ENCODE measurements around the gene TNS3. TPM values are rescaled to one million over a fixed set of nuclear protein-coding genes. Genes with fewer than 3 reads are reported as not detected.

TNS3 gene
- total and polyA plus RNA-seq, 9 of the 15 experiments (the other 6 are each of a cell fraction or from before 2014, with no cell fraction given), result 0.20 TPM; not detected in 8

- no peaks in the 10 kb centered on the region for H3K9me3 ChIP-seq (replicated peaks; ENCODE audit: control insufficient read depth, insufficient read depth, low read depth, low read length)
- no peaks in the 10 kb centered on the region for H3K79me2 ChIP-seq (ENCODE audit: control insufficient read depth, insufficient read depth, low read length)
- DNase-seq (ENCODE audit: extremely low read depth in 1 of 4, low spot score in 3 of 4), result no peak
- intact Hi-C loops (cut with micrococcal nuclease) (no loop called here), in situ Hi-C loops (cut with MboI) (no loop called here)
- 0% methylated on average over 4 of the region's 4 CpGs for WGBS (ENCODE audit: insufficient coverage, low coverage, missing lambda C conversion rate)
- BruUV-seq (replicated peaks), result no TSS peak
- H3K27me3 ChIP-seq (ENCODE audit: control insufficient read depth in 2 of 2, insufficient read depth in 2 of 2, low read length in 2 of 2), result peaks cover 0 to 7% of the 10 kb centered on the region in 2 experiments; a peak in 1 of 5 replicates
- H4K20me1 ChIP-seq (replicated peaks; ENCODE audit: control insufficient read depth, insufficient read depth, low read length), result no peaks in the 10 kb centered on the region
- no peak for TF ChIP-seq ZNF282 (CRISPR knock-in tag; IDR thresholded peaks at IDR 0.05)
- no peak for TF ChIP-seq ZNF584 (CRISPR knock-in tag; IDR thresholded peaks at IDR 0.05; ENCODE audit: low read depth)
- no peak for TF ChIP-seq PKNOX1 (IDR thresholded peaks at IDR 0.05)
- TF ChIP-seq NR2C2 (CRISPR knock-in tag; IDR thresholded peaks at IDR 0.05), result no peak
- peak; percentile 29; the same call in 1 of the 2 replicates for TF ChIP-seq NR2C2 (tag; IDR thresholded peaks at IDR 0.05)
- TF ChIP-seq ARID4B (CRISPR knock-in tag; IDR thresholded peaks at IDR 0.05), result no peak
- TF ChIP-seq KAT7 (CRISPR knock-in tag; IDR thresholded peaks at IDR 0.05; ENCODE audit: borderline replicate concordance), result no peak
- no peak for TF ChIP-seq ZNF41 (CRISPR knock-in tag; conservative IDR thresholded peaks at IDR 0.05)
- no peak for TF ChIP-seq E2F1 (CRISPR knock-in tag; IDR thresholded peaks at IDR 0.05)
- TF ChIP-seq FOSL1 (tag; conservative IDR thresholded peaks at IDR 0.05), result peak; percentile 66
- no peak overlapping the region for H3K27ac ChIP-seq (ENCODE audit: extremely low read depth, low read depth, low read length)
- no peak overlapping the region for H2AFZ ChIP-seq (ENCODE audit: low read depth, low read length)
- H3K9ac ChIP-seq (ENCODE audit: insufficient read depth in 1 of 2, low read depth in 2 of 2, low read length in 2 of 2), result no peak overlapping the region
- H3K4me2 ChIP-seq (ENCODE audit: insufficient read depth, low read length), result no peak overlapping the region
- no peaks in the 10 kb centered on the region for H3K36me3 ChIP-seq (ENCODE audit: control insufficient read depth, insufficient read depth, low read length)
- ChIA-PET CTCF (ENCODE audit: low intra/inter-chr PET ratio) (no interaction called here), POLR2A (no interaction called here)
- no peak overlapping the region for H3K4me3 ChIP-seq
- no peak for ATAC-seq
- no peaks in the 10 kb centered on the region for H3K9me1 ChIP-seq (ENCODE audit: control insufficient read depth, insufficient read depth, low read length)
- FAIRE-seq, result no peak
- peaks cover 0 to 2% of the 10 kb centered on the region in 2 experiments; a peak in 1 of 5 replicates for H3K4me1 ChIP-seq (replicated peaks in 1 of 2; ENCODE audit: control insufficient read depth in 2 of 2, insufficient read depth in 2 of 2, low read length in 2 of 2)
Observed at GRCh38 chr7:47291461-47292081, 290.3 kb downstream of the TNS3 start.
